ENCODE results near the gene CDK11A.
A peak's percentile ranks its signal among the peaks of the same experiment; 100 is the strongest.
"Not testable (repeated sequence)": the region's sequence is repeated elsewhere in the genome, so short reads cannot be mapped to it uniquely, and the experiment has no call there.

The CDK11A gene

GRCh38 chr1:1721201-1721600 is 3.0 kb downstream of the CDK11A start:
- DNase-seq (ENCODE audit: low read depth): no peak

- not testable (repeated sequence) for DNase-seq (ENCODE audit: low read depth)
Measured at GRCh38 chr1:1715109-1715883, 8.9 kb downstream of the CDK11A start.

GRCh38 chr1:1707897-1708296 is 16.3 kb downstream of the CDK11A start:
- not testable (repeated sequence) for DNase-seq (ENCODE audit: low read depth)

GRCh38 chr1:1707241-1707640 is 16.9 kb downstream of the CDK11A start:
- not testable (repeated sequence) for DNase-seq (ENCODE audit: low read depth)

GRCh38 chr1:1705623-1706022 is 18.5 kb downstream of the CDK11A start:
- not testable (repeated sequence) for DNase-seq (ENCODE audit: low read depth)

GRCh38 chr1:1704284-1704957 is 19.7 kb downstream of the CDK11A start:
- DNase-seq (ENCODE audit: low read depth): not testable (repeated sequence)

- DNase-seq (ENCODE audit: low read depth): no peak
Measured at GRCh38 chr1:1703796-1704195, 20.4 kb downstream of the CDK11A start.

GRCh38 chr1:1702506-1702905 is 21.7 kb downstream of the CDK11A start:
- not testable (repeated sequence) for DNase-seq (ENCODE audit: low read depth)

GRCh38 chr1:1700557-1700956 is 23.6 kb downstream of the CDK11A start:
- DNase-seq (ENCODE audit: low read depth): not testable (repeated sequence)

GRCh38 chr1:1700067-1700466 is 24.1 kb downstream of the CDK11A start:
- not testable (repeated sequence) for DNase-seq (ENCODE audit: low read depth)

GRCh38 chr1:1699061-1699460 is 25.1 kb downstream of the CDK11A start:
- DNase-seq (ENCODE audit: low read depth): not testable (repeated sequence)

GRCh38 chr1:1697358-1698183 is 26.6 kb downstream of the CDK11A start:
- DNase-seq (ENCODE audit: low read depth): not testable (repeated sequence)

GRCh38 chr1:1696431-1697357 is 27.5 kb downstream of the CDK11A start:
- DNase-seq (ENCODE audit: low read depth): not testable (repeated sequence)

- peak; percentile 87 for DNase-seq (ENCODE audit: low read depth)
Measured at GRCh38 chr1:1692714-1693647, 31.2 kb downstream of the CDK11A start, which contains the start of gene SLC35E2B. SLC35E2B (minus strand) TSS chr1:1692795; CDS start chr1:1676699, 16,096 bp downstream.

- DNase-seq (ENCODE audit: low read depth): peak; percentile 24
Measured at GRCh38 chr1:1692324-1692713, 31.8 kb downstream of the CDK11A start.

- DNase-seq (ENCODE audit: low read depth): not testable (repeated sequence)
Measured at GRCh38 chr1:1691443-1691842, 32.7 kb downstream of the CDK11A start.

GRCh38 chr1:1689526-1689925 is 34.6 kb downstream of the CDK11A start:
- not testable (repeated sequence) for DNase-seq (ENCODE audit: low read depth)

- DNase-seq (ENCODE audit: low read depth): no peak
Measured at GRCh38 chr1:1687846-1688245, 36.3 kb downstream of the CDK11A start.

- DNase-seq (ENCODE audit: low read depth): no peak
Measured at GRCh38 chr1:1684031-1684681, 40.0 kb downstream of the CDK11A start.
